Measurements from ENCODE around the gene PSTPIP2.

GRCh38 chr18:45939236-45939635, 132.8 kb downstream of the PSTPIP2 start:
- TF ChIP-seq CTCF (IDR thresholded peaks at IDR 0.05; ENCODE audit: poor library complexity), result no peak
- no peak for TF ChIP-seq EZH2phosphoT487 (IDR thresholded peaks at IDR 0.05; ENCODE audit: low read depth, severe bottlenecking, unreplicated experiment)
- no peak for TF ChIP-seq EZH2 (IDR thresholded peaks at IDR 0.05; ENCODE audit: borderline replicate concordance)

Data from hepatocyte (in vitro differentiated cells).